ENCODE results near the gene TUB. TPM values are rescaled to one million over a fixed set of nuclear protein-coding genes. Genes with fewer than 3 reads are reported as not detected.

Gene TUB
- total and polyA plus RNA-seq, 2 of the 13 experiments (the other 11 are each of a cell fraction or from before 2014, with no cell fraction given) = 4.3 to 5.6 TPM

DNA sequence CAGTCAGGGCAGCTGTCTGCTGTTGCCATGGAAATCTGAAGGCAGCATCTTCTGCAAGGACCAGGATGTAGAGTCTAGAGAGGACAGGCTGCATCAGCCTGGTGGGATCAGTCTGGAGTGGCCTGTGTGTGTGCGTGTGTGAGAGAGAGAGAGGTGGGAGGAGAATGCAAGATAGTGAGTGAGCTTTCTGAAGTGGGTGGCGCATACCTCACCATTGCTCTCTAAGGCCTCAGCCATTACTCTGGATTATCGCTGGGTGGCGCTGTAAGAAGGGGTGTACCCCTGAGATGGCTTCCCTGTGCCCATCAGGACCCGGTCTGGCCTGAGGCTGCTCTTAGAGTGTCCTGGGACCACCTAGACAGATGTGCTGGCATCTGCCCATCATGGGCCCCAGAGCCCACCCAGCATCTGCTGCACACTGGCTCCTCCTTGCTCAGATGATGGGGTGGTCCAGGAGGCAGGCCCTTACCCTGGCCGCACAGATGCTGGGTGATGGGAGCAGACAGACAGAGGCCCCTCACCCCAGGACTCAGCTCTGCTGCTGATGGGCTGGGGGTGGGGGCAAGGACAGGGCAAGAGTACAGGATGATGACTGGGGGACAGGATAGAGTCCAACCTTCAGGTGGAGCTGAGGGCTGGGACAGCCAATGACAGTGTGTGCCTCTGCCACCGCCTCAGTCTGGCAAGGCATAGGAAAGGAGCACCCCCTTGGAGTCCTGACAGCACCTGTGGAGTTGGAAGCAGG lies 25.7 kb upstream of the TUB start:
- no peak for DNase-seq (ENCODE audit: low spot score)
- BruUV-seq (replicated peaks) = no TSS peak
- POLR2A ChIA-PET = no interaction called here
- H3K9me3 ChIP-seq (ENCODE audit: low read length) = no peaks in the 10 kb centered on the region
- no peak overlapping the region for H3K9ac ChIP-seq (ENCODE audit: insufficient read depth, low read depth, low read length)
- WGBS (ENCODE audit: low lambda C conversion rate) = 53% methylated on average over 3 of the region's 7 CpGs
- no peak overlapping the region for H3K27ac ChIP-seq (ENCODE audit: extremely low read length, insufficient read depth, low read length)
- no peaks in the 10 kb centered on the region for H4K20me1 ChIP-seq (ENCODE audit: insufficient read depth, low read length)
- no peaks in the 10 kb centered on the region for H3K36me3 ChIP-seq (replicated peaks in 1 of 2; ENCODE audit: control insufficient read depth in 1 of 2, insufficient read depth in 2 of 2, low read length in 2 of 2)
- H3K79me2 ChIP-seq (ENCODE audit: insufficient read depth, low read length) = no peaks in the 10 kb centered on the region
- no peak for FAIRE-seq
- in situ Hi-C loops (cut with HindIII; ENCODE audit: extremely low pct_ligation_motif_present, low pct_unique_long_range_greater_than_20kb) = no loop called here
- intact Hi-C loops (cut with micrococcal nuclease; ENCODE audit: unreplicated experiment) = no loop called here
- H3K27me3 ChIP-seq (ENCODE audit: control insufficient read depth in 1 of 2, insufficient read depth in 2 of 2, low read length in 2 of 2) = peaks cover 2 to 15% of the 10 kb centered on the region in 2 experiments; a peak in 2 of 5 replicates
- no peak overlapping the region for H3K4me3 ChIP-seq (replicated peaks in 1 of 3; ENCODE audit: insufficient read depth in 1 of 3, low read depth in 2 of 3, low read length in 3 of 3)
- CTCF ChIA-PET (ENCODE audit: low intra/inter-chr PET ratio, low total read pairs) = no interaction called here
- peak; percentile 58 for ATAC-seq
- no peaks in the 10 kb centered on the region for H3K4me1 ChIP-seq (ENCODE audit: insufficient read depth, low read length)
- no peak overlapping the region for H2AFZ ChIP-seq (ENCODE audit: low read length)
- no peak overlapping the region for H3K4me2 ChIP-seq (ENCODE audit: low read depth, low read length)
- TF ChIP-seq, protein P1, sequence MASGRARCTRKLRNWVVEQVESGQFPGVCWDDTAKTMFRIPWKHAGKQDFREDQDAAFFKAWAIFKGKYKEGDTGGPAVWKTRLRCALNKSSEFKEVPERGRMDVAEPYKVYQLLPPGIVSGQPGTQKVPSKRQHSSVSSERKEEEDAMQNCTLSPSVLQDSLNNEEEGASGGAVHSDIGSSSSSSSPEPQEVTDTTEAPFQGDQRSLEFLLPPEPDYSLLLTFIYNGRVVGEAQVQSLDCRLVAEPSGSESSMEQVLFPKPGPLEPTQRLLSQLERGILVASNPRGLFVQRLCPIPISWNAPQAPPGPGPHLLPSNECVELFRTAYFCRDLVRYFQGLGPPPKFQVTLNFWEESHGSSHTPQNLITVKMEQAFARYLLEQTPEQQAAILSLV (CRISPR knock-in tag; IDR thresholded peaks at IDR 0.05; ENCODE audit: borderline replicate concordance) = no peak
- TF ChIP-seq MAFK (conservative IDR thresholded peaks at IDR 0.05 in 1 of 2, IDR thresholded peaks at IDR 0.05 in 1 of 2; ENCODE audit: low read length in 2 of 2) (no peak), SRSF9 (IDR thresholded peaks at IDR 0.05; ENCODE audit: borderline replicate concordance, insufficient read depth, low read depth, low read length, poor library complexity, severe bottlenecking) (no peak), CCAR2 (optimal IDR thresholded peaks at IDR 0.05; ENCODE audit: low read depth, low read length) (no peak), ZNF431 (CRISPR knock-in tag; IDR thresholded peaks at IDR 0.05; ENCODE audit: borderline replicate concordance, low read depth) (no peak), ONECUT2 (CRISPR knock-in tag; IDR thresholded peaks at IDR 0.05) (no peak), ZNF660 (CRISPR knock-in tag; IDR thresholded peaks at IDR 0.05; ENCODE audit: borderline replicate concordance, low read depth) (no peak), ZNF564 (CRISPR knock-in tag; IDR thresholded peaks at IDR 0.05) (no peak), DNMT1 (CRISPR knock-in tag; IDR thresholded peaks at IDR 0.05) (no peak), NFIB (CRISPR knock-in tag; IDR thresholded peaks at IDR 0.05; ENCODE audit: borderline replicate concordance) (no peak), IKZF4 (CRISPR knock-in tag; IDR thresholded peaks at IDR 0.05; ENCODE audit: borderline replicate concordance, low read depth, not compliant biosample characterization) (no peak), ZNF788 (CRISPR knock-in tag; IDR thresholded peaks at IDR 0.05; ENCODE audit: borderline replicate concordance) (no peak), ZNF782 (CRISPR knock-in tag; IDR thresholded peaks at IDR 0.05; ENCODE audit: borderline replicate concordance) (no peak)
- TF ChIP-seq, protein P2, sequence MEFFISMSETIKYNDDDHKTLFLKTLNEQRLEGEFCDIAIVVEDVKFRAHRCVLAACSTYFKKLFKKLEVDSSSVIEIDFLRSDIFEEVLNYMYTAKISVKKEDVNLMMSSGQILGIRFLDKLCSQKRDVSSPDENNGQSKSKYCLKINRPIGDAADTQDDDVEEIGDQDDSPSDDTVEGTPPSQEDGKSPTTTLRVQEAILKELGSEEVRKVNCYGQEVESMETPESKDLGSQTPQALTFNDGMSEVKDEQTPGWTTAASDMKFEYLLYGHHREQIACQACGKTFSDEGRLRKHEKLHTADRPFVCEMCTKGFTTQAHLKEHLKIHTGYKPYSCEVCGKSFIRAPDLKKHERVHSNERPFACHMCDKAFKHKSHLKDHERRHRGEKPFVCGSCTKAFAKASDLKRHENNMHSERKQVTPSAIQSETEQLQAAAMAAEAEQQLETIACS (CRISPR knock-in tag; IDR thresholded peaks at IDR 0.05) = no peak
- TF ChIP-seq, protein P3, sequence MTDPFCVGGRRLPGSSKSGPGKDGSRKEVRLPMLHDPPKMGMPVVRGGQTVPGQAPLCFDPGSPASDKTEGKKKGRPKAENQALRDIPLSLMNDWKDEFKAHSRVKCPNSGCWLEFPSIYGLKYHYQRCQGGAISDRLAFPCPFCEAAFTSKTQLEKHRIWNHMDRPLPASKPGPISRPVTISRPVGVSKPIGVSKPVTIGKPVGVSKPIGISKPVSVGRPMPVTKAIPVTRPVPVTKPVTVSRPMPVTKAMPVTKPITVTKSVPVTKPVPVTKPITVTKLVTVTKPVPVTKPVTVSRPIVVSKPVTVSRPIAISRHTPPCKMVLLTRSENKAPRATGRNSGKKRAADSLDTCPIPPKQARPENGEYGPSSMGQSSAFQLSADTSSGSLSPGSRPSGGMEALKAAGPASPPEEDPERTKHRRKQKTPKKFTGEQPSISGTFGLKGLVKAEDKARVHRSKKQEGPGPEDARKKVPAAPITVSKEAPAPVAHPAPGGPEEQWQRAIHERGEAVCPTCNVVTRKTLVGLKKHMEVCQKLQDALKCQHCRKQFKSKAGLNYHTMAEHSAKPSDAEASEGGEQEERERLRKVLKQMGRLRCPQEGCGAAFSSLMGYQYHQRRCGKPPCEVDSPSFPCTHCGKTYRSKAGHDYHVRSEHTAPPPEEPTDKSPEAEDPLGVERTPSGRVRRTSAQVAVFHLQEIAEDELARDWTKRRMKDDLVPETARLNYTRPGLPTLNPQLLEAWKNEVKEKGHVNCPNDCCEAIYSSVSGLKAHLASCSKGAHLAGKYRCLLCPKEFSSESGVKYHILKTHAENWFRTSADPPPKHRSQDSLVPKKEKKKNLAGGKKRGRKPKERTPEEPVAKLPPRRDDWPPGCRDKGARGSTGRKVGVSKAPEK (CRISPR knock-in tag; IDR thresholded peaks at IDR 0.05; ENCODE audit: borderline replicate concordance) = no peak
- TF ChIP-seq, protein P4, sequence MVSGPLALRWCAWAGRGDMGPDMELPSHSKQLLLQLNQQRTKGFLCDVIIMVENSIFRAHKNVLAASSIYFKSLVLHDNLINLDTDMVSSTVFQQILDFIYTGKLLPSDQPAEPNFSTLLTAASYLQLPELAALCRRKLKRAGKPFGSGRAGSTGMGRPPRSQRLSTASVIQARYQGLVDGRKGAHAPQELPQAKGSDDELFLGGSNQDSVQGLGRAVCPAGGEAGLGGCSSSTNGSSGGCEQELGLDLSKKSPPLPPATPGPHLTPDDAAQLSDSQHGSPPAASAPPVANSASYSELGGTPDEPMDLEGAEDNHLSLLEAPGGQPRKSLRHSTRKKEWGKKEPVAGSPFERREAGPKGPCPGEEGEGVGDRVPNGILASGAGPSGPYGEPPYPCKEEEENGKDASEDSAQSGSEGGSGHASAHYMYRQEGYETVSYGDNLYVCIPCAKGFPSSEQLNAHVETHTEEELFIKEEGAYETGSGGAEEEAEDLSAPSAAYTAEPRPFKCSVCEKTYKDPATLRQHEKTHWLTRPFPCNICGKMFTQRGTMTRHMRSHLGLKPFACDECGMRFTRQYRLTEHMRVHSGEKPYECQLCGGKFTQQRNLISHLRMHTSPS (CRISPR knock-in tag; IDR thresholded peaks at IDR 0.05; ENCODE audit: low read depth) = no peak

All from HepG2 (cell line).